ENCODE data around the gene CCDC141.

CCDC141 gene

GRCh38 chr2:178863856-178864620 is 185.9 kb downstream of the CCDC141 start:
- Histone ChIP-seq H3K36me3 (ENCODE audit: control insufficient read depth in 1 of 2, insufficient read depth in 2 of 2, low read length in 2 of 2) (no peaks in the 10 kb centered on the region), H3K9me3 (ENCODE audit: control insufficient read depth in 1 of 2, low read length in 2 of 2) (no peaks in the 10 kb centered on the region), H3K4me1 (ENCODE audit: control insufficient read depth in 1 of 2, insufficient read depth in 2 of 2, low read length in 2 of 2) (peaks cover 0 to 6% of the 10 kb centered on the region in 2 donors), H3K4me3 (ENCODE audit: low read depth in 1 of 2, low read length in 2 of 2) (no peak overlapping the region), H3K9ac (ENCODE audit: low read depth in 1 of 2, low read length in 2 of 2) (no peak overlapping the region), H3K27me3 (ENCODE audit: control insufficient read depth in 1 of 2, insufficient read depth in 2 of 2, low read length in 2 of 2) (no peaks in the 10 kb centered on the region), H3K27ac (ENCODE audit: low read depth, low read length) (no peak overlapping the region)

GRCh38 chr2:178863130-178863855 is 186.6 kb downstream of the CCDC141 start:
- Histone ChIP-seq H3K27me3 (ENCODE audit: control insufficient read depth in 1 of 2, insufficient read depth in 2 of 2, low read length in 2 of 2) (no peaks in the 10 kb centered on the region), H3K9ac (ENCODE audit: low read depth in 1 of 2, low read length in 2 of 2) (no peak overlapping the region), H3K27ac (ENCODE audit: low read depth, low read length) (no peak overlapping the region), H3K9me3 (ENCODE audit: control insufficient read depth in 1 of 2, low read length in 2 of 2) (no peaks in the 10 kb centered on the region), H3K4me3 (ENCODE audit: low read depth in 1 of 2, low read length in 2 of 2) (no peak overlapping the region), H3K4me1 (ENCODE audit: control insufficient read depth in 1 of 2, insufficient read depth in 2 of 2, low read length in 2 of 2) (peaks cover 0 to 6% of the 10 kb centered on the region in 2 donors), H3K36me3 (ENCODE audit: control insufficient read depth in 1 of 2, insufficient read depth in 2 of 2, low read length in 2 of 2) (no peaks in the 10 kb centered on the region)

- Histone ChIP-seq H3K9me3 (ENCODE audit: control insufficient read depth in 1 of 2, low read length in 2 of 2) (no peaks in the 10 kb centered on the region), H3K9ac (ENCODE audit: low read depth in 1 of 2, low read length in 2 of 2) (no peak overlapping the region), H3K4me1 (ENCODE audit: control insufficient read depth in 1 of 2, insufficient read depth in 2 of 2, low read length in 2 of 2) (peaks cover 0 to 6% of the 10 kb centered on the region in 2 donors), H3K36me3 (ENCODE audit: control insufficient read depth in 1 of 2, insufficient read depth in 2 of 2, low read length in 2 of 2) (no peaks in the 10 kb centered on the region), H3K4me3 (ENCODE audit: low read depth in 1 of 2, low read length in 2 of 2) (no peak overlapping the region), H3K27ac (ENCODE audit: low read depth, low read length) (no peak overlapping the region), H3K27me3 (ENCODE audit: control insufficient read depth in 1 of 2, insufficient read depth in 2 of 2, low read length in 2 of 2) (no peaks in the 10 kb centered on the region)
Measured at GRCh38 chr2:178860551-178860950, 189.4 kb downstream of the CCDC141 start.

DNA sequence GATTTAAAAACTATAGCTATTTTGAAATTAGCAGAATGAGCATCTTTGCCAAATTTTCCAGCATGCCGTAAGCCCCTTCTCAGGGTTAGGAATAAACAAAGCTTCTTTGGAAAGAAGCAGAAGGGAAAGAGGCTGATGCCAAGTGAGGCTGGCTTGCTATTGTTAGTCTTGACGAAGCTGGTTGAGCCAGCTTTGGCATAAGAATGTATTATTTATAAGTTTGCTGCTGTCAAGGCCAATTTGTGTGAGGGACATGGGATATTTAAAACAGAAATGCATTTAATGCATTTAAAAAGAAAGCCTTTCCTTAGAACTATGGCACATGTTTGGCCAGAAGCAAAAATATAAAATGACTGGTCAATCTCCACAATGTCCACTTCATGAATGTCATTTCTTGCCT is 190.2 kb downstream of the CCDC141 start:
- no peaks in the 10 kb centered on the region for H3K9me3 ChIP-seq (ENCODE audit: control insufficient read depth in 1 of 2, low read length in 2 of 2)
- H3K27ac ChIP-seq (ENCODE audit: low read depth, low read length), result no peak overlapping the region
- H3K9ac ChIP-seq (ENCODE audit: low read depth in 1 of 2, low read length in 2 of 2), result no peak overlapping the region
- H3K36me3 ChIP-seq (ENCODE audit: control insufficient read depth in 1 of 2, insufficient read depth in 2 of 2, low read length in 2 of 2), result no peaks in the 10 kb centered on the region
- H3K27me3 ChIP-seq (ENCODE audit: control insufficient read depth in 1 of 2, insufficient read depth in 2 of 2, low read length in 2 of 2), result no peaks in the 10 kb centered on the region
- peaks cover 0 to 6% of the 10 kb centered on the region in 2 donors for H3K4me1 ChIP-seq (ENCODE audit: control insufficient read depth in 1 of 2, insufficient read depth in 2 of 2, low read length in 2 of 2)
- no peak overlapping the region for H3K4me3 ChIP-seq (ENCODE audit: low read depth in 1 of 2, low read length in 2 of 2)

DNA sequence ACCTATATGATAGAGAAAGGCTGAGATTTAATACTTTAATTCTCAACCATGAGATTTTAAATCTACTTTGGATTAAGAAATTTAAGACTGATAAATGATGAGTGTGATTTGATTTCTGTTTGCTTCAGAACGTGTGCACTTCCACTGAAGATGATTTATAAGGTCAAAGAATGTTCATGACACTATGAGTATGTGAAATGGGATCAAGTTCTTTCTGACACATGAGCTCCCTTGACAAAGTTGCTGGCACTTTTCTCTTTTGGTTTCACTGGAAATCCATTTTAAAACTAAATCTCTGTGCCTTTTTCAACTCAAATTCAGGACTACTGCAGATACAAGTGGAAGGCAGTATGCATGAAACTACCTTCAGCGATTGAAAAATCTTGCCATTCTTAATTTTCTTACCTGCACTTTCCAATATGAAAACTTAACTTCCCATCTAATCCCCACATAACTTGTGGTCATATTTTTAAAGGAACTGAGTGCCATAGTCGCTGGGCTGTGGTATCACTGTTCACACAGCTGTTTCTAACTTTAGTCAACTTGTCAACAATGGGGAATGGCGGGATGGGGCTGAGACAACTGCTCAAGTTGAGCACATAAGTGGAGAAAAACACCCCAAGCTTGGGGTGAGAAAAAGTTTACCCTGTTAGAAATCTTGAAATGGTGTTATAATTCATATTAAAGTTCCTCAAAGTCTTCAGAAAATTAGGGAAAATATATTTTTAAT is 190.9 kb downstream of the CCDC141 start:
- Histone ChIP-seq H3K9ac (ENCODE audit: low read depth in 1 of 2, low read length in 2 of 2) (no peak overlapping the region), H3K9me3 (ENCODE audit: control insufficient read depth in 1 of 2, low read length in 2 of 2) (no peaks in the 10 kb centered on the region), H3K4me3 (ENCODE audit: low read depth in 1 of 2, low read length in 2 of 2) (no peak overlapping the region), H3K27ac (ENCODE audit: low read depth, low read length) (no peak overlapping the region), H3K4me1 (ENCODE audit: control insufficient read depth in 1 of 2, insufficient read depth in 2 of 2, low read length in 2 of 2) (peaks cover 0 to 6% of the 10 kb centered on the region in 2 donors), H3K36me3 (ENCODE audit: control insufficient read depth in 1 of 2, insufficient read depth in 2 of 2, low read length in 2 of 2) (no peaks in the 10 kb centered on the region), H3K27me3 (ENCODE audit: control insufficient read depth in 1 of 2, insufficient read depth in 2 of 2, low read length in 2 of 2) (no peaks in the 10 kb centered on the region)

DNA sequence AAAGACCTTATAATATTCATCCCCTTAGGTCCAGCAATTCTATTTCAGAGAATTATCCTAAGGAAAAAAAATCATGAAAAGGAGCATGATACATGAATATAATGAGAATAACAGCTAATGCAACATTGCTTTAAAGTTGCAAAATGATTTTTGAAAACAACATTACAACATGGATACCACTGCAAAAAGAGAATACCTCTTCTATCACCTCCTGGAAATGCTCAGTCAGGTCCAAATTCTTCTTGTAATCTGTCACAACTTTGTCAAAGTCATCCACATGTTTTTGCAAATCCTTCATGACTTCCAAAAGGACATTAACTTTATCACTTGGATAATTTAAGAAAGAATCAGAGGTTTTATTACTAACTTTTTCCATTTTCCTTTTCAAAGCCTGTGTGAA is 194.8 kb downstream of the CCDC141 start:
- H3K4me3 ChIP-seq (ENCODE audit: low read depth in 1 of 2, low read length in 2 of 2), result no peak overlapping the region
- H3K27me3 ChIP-seq (ENCODE audit: control insufficient read depth in 1 of 2, insufficient read depth in 2 of 2, low read length in 2 of 2), result no peaks in the 10 kb centered on the region
- H3K4me1 ChIP-seq (ENCODE audit: control insufficient read depth in 1 of 2, insufficient read depth in 2 of 2, low read length in 2 of 2), result no peaks in the 10 kb centered on the region
- no peak overlapping the region for H3K27ac ChIP-seq (ENCODE audit: low read depth, low read length)
- no peaks in the 10 kb centered on the region for H3K36me3 ChIP-seq (ENCODE audit: control insufficient read depth in 1 of 2, insufficient read depth in 2 of 2, low read length in 2 of 2)
- no peak overlapping the region for H3K9ac ChIP-seq (ENCODE audit: low read depth in 1 of 2, low read length in 2 of 2)
- H3K9me3 ChIP-seq (ENCODE audit: control insufficient read depth in 1 of 2, low read length in 2 of 2), result no peaks in the 10 kb centered on the region

- Histone ChIP-seq H3K27me3 (ENCODE audit: control insufficient read depth in 1 of 2, insufficient read depth in 2 of 2, low read length in 2 of 2) (no peaks in the 10 kb centered on the region), H3K36me3 (ENCODE audit: control insufficient read depth in 1 of 2, insufficient read depth in 2 of 2, low read length in 2 of 2) (no peaks in the 10 kb centered on the region), H3K4me3 (ENCODE audit: low read depth in 1 of 2, low read length in 2 of 2) (no peak overlapping the region), H3K4me1 (ENCODE audit: control insufficient read depth in 1 of 2, insufficient read depth in 2 of 2, low read length in 2 of 2) (no peaks in the 10 kb centered on the region), H3K9ac (ENCODE audit: low read depth in 1 of 2, low read length in 2 of 2) (no peak overlapping the region), H3K27ac (ENCODE audit: low read depth, low read length) (no peak overlapping the region), H3K9me3 (ENCODE audit: control insufficient read depth in 1 of 2, low read length in 2 of 2) (no peaks in the 10 kb centered on the region)
Measured at GRCh38 chr2:178848335-178848734, 201.6 kb downstream of the CCDC141 start.

DNA sequence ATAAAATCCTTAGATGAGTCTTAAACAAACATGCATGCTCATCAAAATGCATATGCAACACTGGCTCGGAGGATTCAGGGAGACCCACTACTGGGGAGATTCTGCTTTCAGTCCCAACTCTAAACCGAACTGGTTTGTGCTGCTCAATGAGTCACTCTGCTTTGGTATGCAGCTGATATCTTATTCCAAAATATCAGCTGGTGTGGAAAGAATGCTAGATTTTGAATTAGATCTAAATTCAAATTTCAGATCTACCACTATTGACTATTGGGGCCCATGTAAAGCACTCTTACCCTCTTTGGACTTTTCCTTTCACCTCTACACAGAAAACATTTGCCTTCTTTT is 203.5 kb downstream of the CCDC141 start:
- Histone ChIP-seq H3K9me3 (ENCODE audit: control insufficient read depth in 1 of 2, low read length in 2 of 2) (no peaks in the 10 kb centered on the region), H3K27ac (ENCODE audit: low read depth, low read length) (no peak overlapping the region), H3K4me1 (ENCODE audit: control insufficient read depth in 1 of 2, insufficient read depth in 2 of 2, low read length in 2 of 2) (no peaks in the 10 kb centered on the region), H3K4me3 (ENCODE audit: low read depth in 1 of 2, low read length in 2 of 2) (no peak overlapping the region), H3K36me3 (ENCODE audit: control insufficient read depth in 1 of 2, insufficient read depth in 2 of 2, low read length in 2 of 2) (no peaks in the 10 kb centered on the region), H3K27me3 (ENCODE audit: control insufficient read depth in 1 of 2, insufficient read depth in 2 of 2, low read length in 2 of 2) (no peaks in the 10 kb centered on the region), H3K9ac (ENCODE audit: low read depth in 1 of 2, low read length in 2 of 2) (no peak overlapping the region)

DNA sequence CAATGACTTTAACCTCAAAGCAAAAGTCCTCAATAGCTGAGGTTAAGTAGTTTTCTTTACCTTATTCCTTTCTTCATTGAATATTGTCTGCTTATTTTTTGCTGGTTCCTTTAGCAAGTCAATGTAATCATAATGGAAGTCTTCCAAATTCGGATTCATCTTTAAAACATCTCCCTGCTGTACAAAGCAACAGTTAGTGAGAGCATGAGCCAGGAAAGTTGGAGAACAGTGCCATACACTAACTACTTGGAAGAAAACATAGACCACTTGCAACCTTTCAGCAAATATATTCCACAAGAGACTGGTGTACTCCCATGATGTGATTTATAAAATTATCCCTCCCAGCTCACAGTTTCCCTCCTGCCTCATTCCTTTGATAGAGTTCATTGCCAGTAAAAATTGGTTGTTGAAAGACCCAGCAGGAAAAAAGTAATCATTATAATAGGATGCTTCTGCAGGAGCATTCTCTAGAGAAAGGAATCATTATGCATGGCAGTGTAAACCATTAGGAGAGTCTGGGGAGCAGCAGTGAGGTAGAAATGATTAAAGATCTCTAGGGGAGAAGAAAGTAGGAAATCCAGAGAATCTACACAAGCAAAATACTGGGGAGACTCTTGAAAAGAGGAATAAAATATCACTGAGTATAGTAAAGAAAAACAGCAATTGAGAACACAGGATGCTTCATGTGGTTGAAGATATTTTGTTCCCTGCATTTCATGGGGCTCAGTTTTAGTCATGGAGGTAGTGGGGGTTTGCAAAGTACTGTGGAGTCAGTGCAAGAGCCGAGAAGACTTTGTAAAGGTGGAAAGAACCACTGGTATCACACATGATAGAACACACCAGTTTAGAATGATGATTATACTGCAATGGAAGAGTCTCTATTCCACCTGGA is 204.1 kb downstream of the CCDC141 start:
- H3K27ac ChIP-seq (ENCODE audit: low read depth, low read length), result no peak overlapping the region
- no peaks in the 10 kb centered on the region for H3K4me1 ChIP-seq (ENCODE audit: control insufficient read depth in 1 of 2, insufficient read depth in 2 of 2, low read length in 2 of 2)
- no peaks in the 10 kb centered on the region for H3K36me3 ChIP-seq (ENCODE audit: control insufficient read depth in 1 of 2, insufficient read depth in 2 of 2, low read length in 2 of 2)
- no peak overlapping the region for H3K9ac ChIP-seq (ENCODE audit: low read depth in 1 of 2, low read length in 2 of 2)
- no peaks in the 10 kb centered on the region for H3K27me3 ChIP-seq (ENCODE audit: control insufficient read depth in 1 of 2, insufficient read depth in 2 of 2, low read length in 2 of 2)
- no peak overlapping the region for H3K4me3 ChIP-seq (ENCODE audit: low read depth in 1 of 2, low read length in 2 of 2)
- H3K9me3 ChIP-seq (ENCODE audit: control insufficient read depth in 1 of 2, low read length in 2 of 2), result no peaks in the 10 kb centered on the region
